ENCODE measurements around the gene SLC12A1.
A peak's percentile ranks its signal among the peaks of the same experiment; 100 is the strongest.
"Not testable (repeated sequence)": the region's sequence is repeated elsewhere in the genome, so short reads cannot be mapped to it uniquely, and the experiment has no call there.

Gene SLC12A1

GRCh38 chr15:48309740-48310139 is 103.6 kb downstream of the SLC12A1 start:
- no peak for DNase-seq (ENCODE audit: low read depth in 2 of 2)

GRCh38 chr15:48313216-48313615 is 107.1 kb downstream of the SLC12A1 start:
- no peak for DNase-seq (ENCODE audit: low read depth in 2 of 2)

- DNase-seq (ENCODE audit: low read depth in 2 of 2) = no peak
These were observed 108.9 kb downstream of the SLC12A1 start for GRCh38 chr15:48315041-48315440.

- DNase-seq (ENCODE audit: low read depth in 2 of 2) = no peak
These were observed 111.1 kb downstream of the SLC12A1 start for GRCh38 chr15:48317221-48317620.

- DNase-seq (ENCODE audit: low read depth in 2 of 2) = no peak
These were observed 112.0 kb downstream of the SLC12A1 start for GRCh38 chr15:48318131-48318530.

- DNase-seq (ENCODE audit: low read depth in 2 of 2) = no peak
These were observed 117.2 kb downstream of the SLC12A1 start for GRCh38 chr15:48323294-48323693.

- DNase-seq (ENCODE audit: low read depth in 2 of 2) = no peak
These were observed 118.8 kb downstream of the SLC12A1 start for GRCh38 chr15:48324949-48325348.

GRCh38 chr15:48325400-48325799 is 119.3 kb downstream of the SLC12A1 start:
- DNase-seq (ENCODE audit: low read depth in 2 of 2) = no peak

GRCh38 chr15:48326180-48326579 is 120.1 kb downstream of the SLC12A1 start:
- DNase-seq (ENCODE audit: low read depth in 2 of 2) = not testable (repeated sequence)

- no peak for DNase-seq (ENCODE audit: low read depth in 2 of 2)
These were observed 124.1 kb downstream of the SLC12A1 start for GRCh38 chr15:48330105-48330785.

- DNase-seq (ENCODE audit: low read depth in 2 of 2) = peak; percentile 44 to 69
These were observed 125.0 kb downstream of the SLC12A1 start, which contains the start of gene DUT for GRCh38 chr15:48330855-48331795. Gene DUT (plus strand): TSS chr15:48331429. CDS start chr15:48331516, 87 bp downstream.

GRCh38 chr15:48331796-48332641 is 125.9 kb downstream of the SLC12A1 start:
- peak; percentile 43 to 54 for DNase-seq (ENCODE audit: low read depth in 2 of 2)

GRCh38 chr15:48332642-48333034 is 126.5 kb downstream of the SLC12A1 start:
- no peak for DNase-seq (ENCODE audit: low read depth in 2 of 2)

GRCh38 chr15:48333540-48333939 is 127.4 kb downstream of the SLC12A1 start:
- no peak for DNase-seq (ENCODE audit: low read depth in 2 of 2)

GRCh38 chr15:48334260-48334659 is 128.2 kb downstream of the SLC12A1 start:
- no peak for DNase-seq (ENCODE audit: low read depth in 2 of 2)

- no peak for DNase-seq (ENCODE audit: low read depth in 2 of 2)
These were observed 130.8 kb downstream of the SLC12A1 start for GRCh38 chr15:48336940-48337339.

- DNase-seq (ENCODE audit: low read depth in 2 of 2) = no peak
These were observed 131.5 kb downstream of the SLC12A1 start for GRCh38 chr15:48337607-48338006.

- no peak for DNase-seq (ENCODE audit: low read depth in 2 of 2)
These were observed 134.0 kb downstream of the SLC12A1 start for GRCh38 chr15:48340111-48340510.

GRCh38 chr15:48343865-48344264 is 137.8 kb downstream of the SLC12A1 start:
- no peak for DNase-seq (ENCODE audit: low read depth in 2 of 2)

- DNase-seq (ENCODE audit: low read depth in 2 of 2) = no peak
These were observed 139.4 kb downstream of the SLC12A1 start for GRCh38 chr15:48345516-48345915.

- peak; percentile 17 to 24 for DNase-seq (ENCODE audit: low read depth in 2 of 2)
These were observed 146.5 kb downstream of the SLC12A1 start for GRCh38 chr15:48352474-48353072.

Measured in stimulated activated CD8-positive, alpha-beta memory T cell treated with anti-CD3 and anti-CD28 coated beads, Interleukin-7, amount 100 ng/mL, for 4 hours (primary cell).